ENCODE results near the gene DCHS1.

The DCHS1 gene

GRCh38 chr11:6674862-6675261 is 19.3 kb upstream of the DCHS1 start:
- H3K27me3 ChIP-seq (ENCODE audit: insufficient read depth, low read depth, severe bottlenecking) = no peaks in the 10 kb centered on the region
- H3K36me3 ChIP-seq = no peaks in the 10 kb centered on the region
- no peak for TF ChIP-seq CTCF (IDR thresholded peaks at IDR 0.05; ENCODE audit: low read depth, low read length)
- no peaks in the 10 kb centered on the region for H3K9me3 ChIP-seq (ENCODE audit: severe bottlenecking)
- no peak overlapping the region for H3K4me3 ChIP-seq (ENCODE audit: low read depth, low read length)
- no peak for DNase-seq
- no peak overlapping the region for H3K27ac ChIP-seq

GRCh38 chr11:6674219-6674597 is 18.6 kb upstream of the DCHS1 start:
- H3K27ac ChIP-seq = no peak overlapping the region
- no peak for TF ChIP-seq CTCF (IDR thresholded peaks at IDR 0.05; ENCODE audit: low read depth, low read length)
- no peak overlapping the region for H3K4me3 ChIP-seq (ENCODE audit: low read depth, low read length)
- no peaks in the 10 kb centered on the region for H3K9me3 ChIP-seq (ENCODE audit: severe bottlenecking)
- H3K27me3 ChIP-seq (ENCODE audit: insufficient read depth, low read depth, severe bottlenecking) = no peaks in the 10 kb centered on the region
- no peaks in the 10 kb centered on the region for H3K36me3 ChIP-seq
- no peak for DNase-seq

- Histone ChIP-seq H3K9me3 (ENCODE audit: severe bottlenecking) (no peaks in the 10 kb centered on the region), H3K27me3 (ENCODE audit: insufficient read depth, low read depth, severe bottlenecking) (no peaks in the 10 kb centered on the region), H3K4me3 (ENCODE audit: low read depth, low read length) (no peak overlapping the region), H3K36me3 (no peaks in the 10 kb centered on the region), H3K27ac (no peak overlapping the region)
- DNase-seq = no peak
- no peak for TF ChIP-seq CTCF (IDR thresholded peaks at IDR 0.05; ENCODE audit: low read depth, low read length)
Measured at GRCh38 chr11:6673523-6674218, 18.1 kb upstream of the DCHS1 start.

GRCh38 chr11:6671991-6672390 is 16.4 kb upstream of the DCHS1 start:
- TF ChIP-seq CTCF (IDR thresholded peaks at IDR 0.05; ENCODE audit: low read depth, low read length) = no peak
- Histone ChIP-seq H3K9me3 (ENCODE audit: severe bottlenecking) (no peaks in the 10 kb centered on the region), H3K27me3 (ENCODE audit: insufficient read depth, low read depth, severe bottlenecking) (no peaks in the 10 kb centered on the region), H3K36me3 (no peaks in the 10 kb centered on the region), H3K4me3 (ENCODE audit: low read depth, low read length) (no peak overlapping the region), H3K27ac (no peak overlapping the region)
- DNase-seq = no peak

- Histone ChIP-seq H3K27me3 (ENCODE audit: insufficient read depth, low read depth, severe bottlenecking) (no peaks in the 10 kb centered on the region), H3K4me3 (ENCODE audit: low read depth, low read length) (no peak overlapping the region), H3K36me3 (no peaks in the 10 kb centered on the region), H3K9me3 (ENCODE audit: severe bottlenecking) (no peaks in the 10 kb centered on the region), H3K27ac (no peak overlapping the region)
- no peak for DNase-seq
- TF ChIP-seq CTCF (IDR thresholded peaks at IDR 0.05; ENCODE audit: low read depth, low read length) = no peak
Measured at GRCh38 chr11:6670202-6670830, 14.7 kb upstream of the DCHS1 start.
